Measurements from ENCODE around the gene SNAI3. TPM values are rescaled to one million over a fixed set of nuclear protein-coding genes. Genes with fewer than 3 reads are reported as not detected.
A peak's percentile ranks its signal among the peaks of the same experiment; 100 is the strongest.

The SNAI3 gene
- total RNA-seq, 2 donors from 2014 or later, result 1.0 to 1.6 TPM

DNA sequence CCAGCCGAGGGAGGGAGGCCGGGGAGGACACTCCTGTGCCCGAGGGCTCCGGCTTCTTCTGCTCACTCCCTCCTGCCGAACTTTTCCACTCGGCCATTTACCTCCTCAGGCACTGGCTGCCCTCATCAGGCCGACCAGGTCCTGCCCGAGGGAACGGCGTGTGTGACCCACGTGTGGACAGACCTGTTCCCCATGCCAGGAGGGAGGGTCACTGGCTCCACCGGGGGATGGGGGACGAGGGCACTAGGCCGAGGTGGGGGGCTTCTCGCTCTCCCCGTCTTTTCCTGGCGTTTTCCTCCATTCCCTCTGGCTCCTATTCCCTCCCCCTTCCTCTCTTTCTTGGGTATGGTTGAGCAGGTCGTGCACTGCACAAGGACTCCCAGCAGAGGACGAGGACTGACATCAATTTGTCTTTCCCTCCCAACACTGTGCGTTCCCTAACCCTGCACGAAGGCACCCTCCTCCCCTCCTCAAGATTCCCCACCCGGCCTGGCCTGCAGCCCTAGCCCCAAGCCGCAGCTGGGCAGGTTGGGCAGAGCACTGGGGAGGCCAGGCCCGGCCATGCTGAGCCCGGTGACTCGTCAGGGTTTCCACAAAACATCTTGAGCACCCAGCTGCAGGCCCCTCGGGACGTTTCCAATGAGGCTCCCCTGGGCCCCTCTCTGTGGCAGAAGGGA is 51.2 kb downstream of the SNAI3 start:
- H3K27me3 ChIP-seq, result peaks cover 5 to 15% of the 10 kb centered on the region in 2 donors
- peak overlapping the region in 1 of 2 donors; percentile 42 for H3K27ac ChIP-seq
- peak overlapping the region in 1 of 2 donors; percentile 51 for H3K4me3 ChIP-seq
- H3K9me3 ChIP-seq, result no peaks in the 10 kb centered on the region
- no peak for DNase-seq (ENCODE audit: low spot score)
- TF ChIP-seq, protein P1, sequence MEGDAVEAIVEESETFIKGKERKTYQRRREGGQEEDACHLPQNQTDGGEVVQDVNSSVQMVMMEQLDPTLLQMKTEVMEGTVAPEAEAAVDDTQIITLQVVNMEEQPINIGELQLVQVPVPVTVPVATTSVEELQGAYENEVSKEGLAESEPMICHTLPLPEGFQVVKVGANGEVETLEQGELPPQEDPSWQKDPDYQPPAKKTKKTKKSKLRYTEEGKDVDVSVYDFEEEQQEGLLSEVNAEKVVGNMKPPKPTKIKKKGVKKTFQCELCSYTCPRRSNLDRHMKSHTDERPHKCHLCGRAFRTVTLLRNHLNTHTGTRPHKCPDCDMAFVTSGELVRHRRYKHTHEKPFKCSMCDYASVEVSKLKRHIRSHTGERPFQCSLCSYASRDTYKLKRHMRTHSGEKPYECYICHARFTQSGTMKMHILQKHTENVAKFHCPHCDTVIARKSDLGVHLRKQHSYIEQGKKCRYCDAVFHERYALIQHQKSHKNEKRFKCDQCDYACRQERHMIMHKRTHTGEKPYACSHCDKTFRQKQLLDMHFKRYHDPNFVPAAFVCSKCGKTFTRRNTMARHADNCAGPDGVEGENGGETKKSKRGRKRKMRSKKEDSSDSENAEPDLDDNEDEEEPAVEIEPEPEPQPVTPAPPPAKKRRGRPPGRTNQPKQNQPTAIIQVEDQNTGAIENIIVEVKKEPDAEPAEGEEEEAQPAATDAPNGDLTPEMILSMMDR (IDR thresholded peaks at IDR 0.05), result no peak
- peaks cover 0 to 21% of the 10 kb centered on the region in 2 donors for H3K4me1 ChIP-seq
- peaks cover 25% of the 10 kb centered on the region for H3K36me3 ChIP-seq

DNA sequence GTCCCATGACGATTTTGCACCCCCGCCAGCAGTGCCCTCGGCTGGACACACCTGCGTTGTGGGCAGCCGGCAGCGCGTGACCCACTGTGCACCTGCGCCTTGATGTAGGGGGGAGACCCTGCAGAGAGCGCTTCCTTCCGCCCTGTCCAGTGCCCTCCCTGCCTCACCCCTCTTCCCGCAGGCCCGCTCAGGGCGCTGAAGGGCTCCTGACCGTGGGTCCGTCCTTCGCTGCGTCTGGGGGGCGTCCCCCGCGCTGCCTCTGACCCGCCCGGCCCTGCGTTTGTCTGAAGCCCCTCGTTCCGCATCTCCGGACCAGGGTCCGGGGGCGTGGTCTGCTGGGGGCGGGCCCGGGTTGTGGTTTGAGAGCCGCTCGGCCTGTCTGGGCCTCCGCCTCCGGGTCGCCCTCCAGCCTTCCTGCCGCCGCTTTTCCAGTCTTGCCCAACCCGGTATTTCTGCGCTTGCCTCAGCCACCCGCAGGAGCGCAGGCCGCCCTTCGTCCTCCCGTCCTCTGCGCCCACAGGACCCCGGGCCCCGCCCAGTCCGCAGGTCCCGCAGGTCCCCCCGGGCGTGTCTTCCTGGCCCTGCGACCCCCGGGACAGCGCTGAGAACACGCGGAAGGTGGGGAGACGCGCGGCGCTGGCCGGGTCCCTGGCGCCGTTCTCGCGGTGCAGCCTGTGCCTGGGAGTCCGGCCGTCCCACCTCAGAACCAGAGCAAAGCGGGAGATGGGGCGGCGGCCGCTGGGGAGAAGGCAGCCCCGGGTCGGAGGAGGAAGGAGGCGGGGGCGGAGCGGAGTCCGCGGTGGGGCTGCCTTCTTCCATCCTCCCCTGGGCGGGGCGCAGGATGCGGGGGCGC is 51.9 kb downstream of the SNAI3 start:
- Histone ChIP-seq H3K27me3 (peaks cover 5 to 12% of the 10 kb centered on the region in 2 donors), H3K9me3 (no peaks in the 10 kb centered on the region), H3K27ac (peak overlapping the region; percentile 10 to 42), H3K36me3 (peaks cover 33% of the 10 kb centered on the region), H3K4me3 (peak overlapping the region in 1 of 2 donors; percentile 51), H3K4me1 (peaks cover 0 to 17% of the 10 kb centered on the region in 2 donors)
- DNase-seq (ENCODE audit: low spot score), result no peak
- TF ChIP-seq, protein P1 (IDR thresholded peaks at IDR 0.05), result no peak

DNA sequence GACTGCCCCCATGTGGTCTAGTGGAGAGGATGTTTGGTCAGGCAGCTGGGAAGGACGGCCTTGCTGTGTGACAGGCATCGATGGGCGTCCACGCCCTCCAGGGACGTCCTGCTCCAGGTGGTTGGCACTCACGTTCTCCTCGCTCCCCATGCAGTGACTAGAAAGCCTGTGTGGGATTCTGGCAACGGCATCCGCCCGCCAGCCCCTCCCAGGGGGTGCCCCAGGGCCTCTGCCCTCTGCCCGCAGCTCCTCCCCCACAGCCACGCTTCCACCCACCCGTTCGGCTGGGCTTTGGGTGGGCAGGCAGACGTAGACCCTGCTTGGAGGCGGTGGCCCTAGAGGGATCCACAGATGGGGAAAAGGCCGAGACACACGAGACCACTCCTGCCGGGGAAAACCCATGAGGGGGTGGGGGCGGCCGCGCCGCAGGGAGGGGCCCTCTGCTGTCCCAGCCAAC is 52.6 kb downstream of the SNAI3 start:
- no peak for DNase-seq (ENCODE audit: low spot score)
- TF ChIP-seq, protein P1 (IDR thresholded peaks at IDR 0.05), result peak in 1 of 2 donors; percentile 37
- Histone ChIP-seq H3K9me3 (no peaks in the 10 kb centered on the region), H3K27me3 (peaks cover 0 to 5% of the 10 kb centered on the region in 2 donors), H3K27ac (no peak overlapping the region), H3K4me1 (peaks cover 0 to 16% of the 10 kb centered on the region in 2 donors), H3K36me3 (peaks cover 35% of the 10 kb centered on the region), H3K4me3 (peak overlapping the region in 1 of 2 donors; percentile 51)

GRCh38 chr16:88632587-88632930 is 53.7 kb downstream of the SNAI3 start:
- peaks cover 36% of the 10 kb centered on the region for H3K36me3 ChIP-seq
- no peaks in the 10 kb centered on the region for H3K27me3 ChIP-seq
- TF ChIP-seq, protein P1 (IDR thresholded peaks at IDR 0.05), result no peak
- DNase-seq (ENCODE audit: low spot score), result no peak
- no peaks in the 10 kb centered on the region for H3K9me3 ChIP-seq
- H3K27ac ChIP-seq, result no peak overlapping the region
- peaks cover 0 to 20% of the 10 kb centered on the region in 2 donors for H3K4me1 ChIP-seq
- no peak overlapping the region for H3K4me3 ChIP-seq

- H3K4me1 ChIP-seq, result peaks cover 0 to 20% of the 10 kb centered on the region in 2 donors
- no peak for DNase-seq (ENCODE audit: low spot score)
- no peak overlapping the region for H3K4me3 ChIP-seq
- no peaks in the 10 kb centered on the region for H3K9me3 ChIP-seq
- TF ChIP-seq, protein P1 (IDR thresholded peaks at IDR 0.05), result no peak
- no peaks in the 10 kb centered on the region for H3K27me3 ChIP-seq
- H3K27ac ChIP-seq, result no peak overlapping the region
- H3K36me3 ChIP-seq, result peaks cover 40% of the 10 kb centered on the region
These were observed 54.3 kb downstream of the SNAI3 start for GRCh38 chr16:88631920-88632586.
